Thyroid gland (tissue), 4 donors: ENCODE results near the gene COBLL1. TPM values are rescaled to one million over a fixed set of nuclear protein-coding genes. Genes with fewer than 3 reads are reported as not detected.

Experiments
- DNase-seq, 2 donors: peaks; one replicate each; pipeline ENCODE4 v3.0.0-alpha.2; 2019
- H3K27ac ChIP-seq, 3 donors: fragments of 200-600 bp; sonication (generic); 1 replicate in 2 of 3; 2 replicates in 1 of 3; pipeline ENCODE4 v1.5.1; 2016 to 2019; ENCODE audit warnings: mild to moderate bottlenecking in 1 of 3, moderate library complexity in 1 of 3
- H3K27me3 ChIP-seq: fragments of 200-600 bp; sonication (generic); one replicate; pipeline ENCODE4 v1.5.1; 2019
- H3K36me3 ChIP-seq, 2 donors: fragments of 200-600 bp; sonication (generic); one replicate each; pipeline ENCODE4 v1.5.1; 2016 to 2019
- H3K4me1 ChIP-seq, 2 donors: fragments of 200-600 bp; sonication (generic); one replicate each; pipeline ENCODE4 v1.5.1; 2017 to 2019
- H3K4me3 ChIP-seq, 3 donors: fragments of 200-600 bp; sonication (generic); replicated peaks in 1 of 3; 1 replicate in 2 of 3; 2 replicates in 1 of 3; pipeline ENCODE4 v1.5.1; 2016; ENCODE audit warnings: mild to moderate bottlenecking in 1 of 3
- H3K9me3 ChIP-seq: fragments of 200-600 bp; sonication (generic); one replicate; pipeline ENCODE4 v1.5.1; 2017
- CTCF ChIP-seq, 6 experiments: fragments of 200-600 bp in 3 of 6; fragments of 450-650 bp in 3 of 6; sonication (generic) in 3 of 6; IDR thresholded peaks; one replicate each; pipeline ENCODE4 v1.5.1; 2016 to 2019; ENCODE audit warnings: antibody characterized with exemption in 6 of 6, mild to moderate bottlenecking in 2 of 6, inconsistent platforms in 1 of 6, moderate library complexity in 1 of 6
- POLR2A ChIP-seq, 2 donors: fragments of 450-650 bp; IDR thresholded peaks; one replicate each; pipeline ENCODE4 v1.6.1; 2017; ENCODE audit warnings: antibody characterized with exemption in 2 of 2, mild to moderate bottlenecking in 2 of 2, moderate library complexity in 1 of 2
- WGBS, 2 donors: methylation state at CpG; one replicate each; pipeline ENCODE4 v1.1.5; 2017; 5-methylcytosine and 5-hydroxymethylcytosine counted together
- intact Hi-C: fragments of 100-400 bp; cut with DNase I; formaldehyde crosslinking; loops from one replicate; pipeline ENCODE4 v1.15.1; 2023
- total RNA-seq, 4 donors: library from RNA; depleted of rRNA; stranded (reverse); fragments of >200 nt; gene quantifications; one replicate each; pipeline ENCODE4 v1.2.3, GENCODE V29; 2016

COBLL1 gene
- total RNA-seq, 4 donors from 2014 or later = 41.8 to 90.8 (median 76.9) TPM

- no peaks in the 10 kb centered on the region for H3K27me3 ChIP-seq
- 63 to 82% methylated on average over 2 of the region's 2 CpGs for WGBS, 2 donors
- H3K27ac ChIP-seq = no peak overlapping the region
- H3K9me3 ChIP-seq = no peaks in the 10 kb centered on the region
- H3K4me1 ChIP-seq = peaks cover 0 to 4% of the 10 kb centered on the region in 2 donors
- TF ChIP-seq CTCF (IDR thresholded peaks at IDR 0.05) = no peak
- no peak for TF ChIP-seq POLR2A (IDR thresholded peaks at IDR 0.05)
- intact Hi-C loops = loop anchor here (10.0 kb wide), 1 partner anchor 88 kb away; the partner anchor contains the start of gene COBLL1
- no peak for DNase-seq
- H3K4me3 ChIP-seq = no peak overlapping the region
- no peaks in the 10 kb centered on the region for H3K36me3 ChIP-seq
These were observed 84.8 kb downstream of the COBLL1 start for GRCh38 chr2:164756773-164757172.

- Histone ChIP-seq H3K4me1 (peaks cover 0 to 4% of the 10 kb centered on the region in 2 donors), H3K27me3 (no peaks in the 10 kb centered on the region), H3K27ac (no peak overlapping the region), H3K9me3 (no peaks in the 10 kb centered on the region), H3K4me3 (no peak overlapping the region), H3K36me3 (no peaks in the 10 kb centered on the region)
- WGBS, 2 donors = 77 to 95% methylated on average over 2 of the region's 2 CpGs
- no peak for TF ChIP-seq POLR2A (IDR thresholded peaks at IDR 0.05)
- no peak for TF ChIP-seq CTCF (IDR thresholded peaks at IDR 0.05)
- intact Hi-C loops = loop anchor here (10.0 kb wide), 1 partner anchor 89 kb away; the partner anchor contains the start of gene COBLL1
- no peak for DNase-seq
These were observed 85.7 kb downstream of the COBLL1 start for GRCh38 chr2:164755952-164756351.

GRCh38 chr2:164754157-164755093, 87.2 kb downstream of the COBLL1 start:
- WGBS, 2 donors = 95 to 98% methylated on average over 10 of the region's 10 CpGs
- Histone ChIP-seq H3K27me3 (no peaks in the 10 kb centered on the region), H3K36me3 (no peaks in the 10 kb centered on the region), H3K9me3 (no peaks in the 10 kb centered on the region), H3K4me1 (peaks cover 0 to 4% of the 10 kb centered on the region in 2 donors), H3K4me3 (no peak overlapping the region), H3K27ac (no peak overlapping the region)
- TF ChIP-seq CTCF (IDR thresholded peaks at IDR 0.05) = no peak
- no peak for TF ChIP-seq POLR2A (IDR thresholded peaks at IDR 0.05)
- no peak for DNase-seq
- intact Hi-C loops = loop anchor here (10.0 kb wide), 1 partner anchor 90 kb away; the partner anchor contains the start of gene COBLL1

- intact Hi-C loops = loop anchor here (10.0 kb wide), 1 partner anchor 92 kb away; the partner anchor contains the start of gene COBLL1
- Histone ChIP-seq H3K4me3 (no peak overlapping the region), H3K9me3 (no peaks in the 10 kb centered on the region), H3K36me3 (no peaks in the 10 kb centered on the region), H3K4me1 (peaks cover 2% of the 10 kb centered on the region in 2 donors), H3K27ac (no peak overlapping the region), H3K27me3 (no peaks in the 10 kb centered on the region)
- DNase-seq = no peak
- WGBS, 2 donors = 82 to 83% methylated on average over 1 of the region's 1 CpG
- TF ChIP-seq CTCF (IDR thresholded peaks at IDR 0.05) (no peak), POLR2A (IDR thresholded peaks at IDR 0.05) (no peak)
These were observed 88.7 kb downstream of the COBLL1 start for GRCh38 chr2:164752956-164753355.
